GM18951 (cell line): Measurements from ENCODE around the gene SHISA7.

Source experiments
- POLR2A ChIP-seq: IDR thresholded peaks from 4 replicates; pipeline ENCODE4 v1.6.1; 2011; ENCODE audit warnings: mild to moderate bottlenecking; ENCODE audit not compliant: insufficient read length, insufficient read depth; ENCODE audit errors: extremely low read depth
- in situ Hi-C: fragments of 300-500 bp; cut with MboI; formaldehyde crosslinking; loops from one replicate; pipeline ENCODE4 v1.12.0; 2022; ENCODE audit warnings: low sequenced_read_pairs, mixed read lengths, inconsistent platforms; ENCODE audit not compliant: unreplicated experiment

Gene SHISA7

DNA sequence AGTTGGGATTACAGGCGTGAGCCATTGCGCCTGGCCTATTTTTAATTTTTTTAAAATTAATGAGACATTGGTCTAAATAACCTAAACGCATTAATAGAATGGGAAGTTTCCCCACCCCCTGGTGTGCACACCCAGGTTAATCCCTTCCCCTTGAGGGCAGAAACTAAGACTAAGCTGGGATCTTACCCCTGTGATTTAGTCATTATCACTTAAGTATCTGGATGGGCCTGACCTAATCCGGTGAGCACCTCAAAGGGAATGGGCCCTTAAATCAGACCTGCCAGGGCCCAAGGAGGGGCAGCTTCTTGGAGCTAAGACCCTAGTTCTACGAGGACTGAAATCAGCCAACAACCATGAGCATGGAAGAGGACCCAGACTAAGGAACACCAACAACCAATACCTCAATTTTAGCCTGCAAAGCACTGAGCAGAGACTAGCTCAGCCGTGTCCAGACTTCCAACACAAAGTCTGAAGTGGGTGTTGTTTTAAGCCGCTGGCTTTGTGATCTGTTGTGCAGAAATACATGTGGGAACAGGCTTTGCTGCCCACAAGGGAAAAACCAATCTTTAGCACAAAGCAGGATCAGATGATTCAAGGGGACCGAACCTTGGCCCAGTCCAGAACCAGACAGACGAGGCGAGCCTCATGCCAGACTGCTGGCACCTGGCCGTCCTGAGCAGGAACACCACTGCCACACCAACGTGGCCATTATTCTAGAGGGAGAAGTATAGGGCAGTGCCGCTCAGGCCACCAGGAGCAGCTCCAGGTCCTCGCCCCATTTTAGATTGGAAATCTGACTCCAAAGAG lies 42.6 kb downstream of the SHISA7 start:
- in situ Hi-C loops = loop anchor here (25.0 kb wide), 1 partner anchor 513 kb away; no protein-coding TSS in a partner anchor

DNA sequence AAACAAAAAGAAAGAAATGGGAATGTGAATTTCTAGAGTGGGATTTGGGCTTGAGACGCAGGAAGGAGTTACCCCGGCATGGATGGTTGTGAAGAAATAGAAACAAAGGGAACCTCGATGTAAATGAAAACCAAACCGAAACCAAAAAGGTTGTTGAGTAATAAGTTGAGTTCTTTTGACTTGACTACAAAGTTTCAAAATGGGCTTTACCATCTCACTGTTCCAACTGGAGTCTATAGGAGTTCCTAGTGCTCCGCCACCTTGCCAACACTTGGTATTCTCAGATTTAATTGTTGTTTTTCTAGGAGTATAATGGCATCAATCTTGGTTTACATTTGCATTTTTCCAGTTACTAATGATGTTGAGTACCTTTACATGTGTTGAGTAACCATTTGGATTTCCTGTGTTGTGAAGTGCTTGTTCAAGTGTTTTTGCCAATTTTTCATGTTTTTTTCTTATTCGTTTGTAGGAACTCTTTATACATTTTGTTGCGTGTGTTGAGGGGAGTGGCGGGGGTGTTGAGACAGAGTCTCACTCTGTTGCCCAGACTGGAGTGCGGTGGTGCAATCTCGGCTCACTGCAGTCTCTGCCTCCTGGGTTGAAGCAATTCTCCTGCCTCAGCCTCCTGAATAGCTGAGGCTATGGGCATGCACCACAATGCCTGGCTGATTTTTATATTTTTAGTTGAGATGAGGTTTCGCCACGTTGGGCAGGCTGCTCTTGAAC lies 44.7 kb downstream of the SHISA7 start:
- TF ChIP-seq POLR2A = no peak
- in situ Hi-C loops = no loop called here

More for the DNA sequence above, 42.6 kb downstream of the SHISA7 start:
- peak; percentile 4 for TF ChIP-seq POLR2A

DNA sequence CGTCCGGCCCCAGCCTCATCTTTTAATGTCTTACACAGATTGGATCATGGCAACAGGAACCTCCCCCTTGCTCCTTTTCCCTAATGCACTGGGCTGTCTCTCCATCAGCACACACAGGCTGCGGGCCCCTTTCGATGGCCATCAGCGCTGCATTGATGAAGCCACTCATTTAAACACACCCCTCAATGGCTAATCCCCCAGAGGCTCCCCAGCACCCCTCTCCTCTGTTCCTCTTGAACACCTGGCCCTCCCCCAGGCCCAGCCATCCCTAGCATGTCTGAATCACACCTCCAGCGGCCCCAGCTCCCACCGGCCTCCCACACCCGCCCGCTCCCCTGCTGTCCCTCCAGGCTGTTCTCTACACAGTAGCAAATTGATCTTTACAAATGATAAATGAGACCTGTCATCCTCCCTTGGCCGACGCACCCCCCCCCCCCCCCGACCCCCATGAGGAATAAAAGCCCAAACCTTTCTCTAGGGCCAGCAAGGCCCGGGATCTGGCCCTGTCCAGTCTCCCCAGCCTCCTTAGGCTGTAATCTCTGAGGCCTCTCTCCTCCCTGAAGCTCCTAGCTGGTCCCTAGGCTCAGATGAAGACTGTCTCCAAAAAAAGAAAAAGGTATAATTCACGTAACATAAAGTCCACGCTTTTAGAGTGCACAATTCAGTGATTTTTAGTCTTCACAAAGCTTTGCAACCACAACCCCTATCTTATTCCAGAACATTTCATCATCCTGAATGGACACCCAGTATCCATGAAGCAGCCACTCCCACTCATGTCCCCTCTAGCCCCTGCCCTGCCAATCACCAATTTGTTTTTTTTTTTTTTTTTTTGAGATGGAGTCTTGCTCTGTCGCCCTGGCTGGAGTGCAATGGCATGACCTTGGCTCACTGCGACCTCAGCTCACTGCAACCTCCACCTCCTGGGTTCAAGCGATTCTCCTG lies 50.0 kb downstream of the SHISA7 start:
- in situ Hi-C loops = no loop called here
- TF ChIP-seq POLR2A = no peak

DNA sequence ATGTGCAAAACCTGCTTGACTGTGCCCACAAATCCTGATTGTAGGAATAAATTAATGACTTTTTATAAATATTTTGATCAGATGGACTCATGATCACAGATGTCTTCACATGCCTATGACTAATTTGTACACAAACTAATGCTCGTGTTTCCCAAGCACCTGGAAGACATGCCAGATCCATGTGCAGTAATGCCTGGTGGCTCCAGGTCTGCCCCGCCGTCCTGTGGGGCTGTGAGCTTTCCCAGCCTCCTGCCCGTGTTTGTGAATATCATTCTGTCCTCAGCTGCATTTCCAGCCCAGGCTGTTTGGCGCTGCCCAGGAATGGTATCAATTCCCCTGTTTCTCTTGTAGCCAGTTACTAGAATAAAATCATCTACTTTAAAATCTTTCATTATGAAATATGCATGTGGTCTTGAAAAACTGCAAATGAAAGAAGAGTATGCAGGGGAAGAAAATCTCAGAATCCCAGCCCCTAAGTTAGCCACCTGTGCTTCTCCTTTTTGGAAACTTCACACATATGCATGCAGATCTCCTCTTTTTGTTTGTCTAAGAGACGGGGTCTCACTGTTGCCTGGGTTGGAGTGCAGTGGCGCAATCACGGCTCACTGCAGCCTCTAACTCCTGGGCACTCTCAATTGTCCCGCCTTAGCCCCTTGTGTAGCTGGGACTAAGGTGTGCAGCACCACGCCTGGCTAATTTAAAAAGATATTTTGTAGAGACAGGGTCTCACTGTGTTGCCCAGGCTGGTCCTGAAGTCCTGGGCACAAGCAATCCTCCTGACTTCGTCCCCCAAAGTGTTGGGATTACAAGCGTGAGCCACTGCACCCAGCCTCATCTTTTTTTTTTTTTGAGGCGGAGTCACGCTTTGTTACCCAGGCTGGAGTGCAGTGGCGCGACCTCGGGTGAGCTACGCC lies 51.1 kb downstream of the SHISA7 start:
- in situ Hi-C loops = no loop called here
- TF ChIP-seq POLR2A = peak; percentile 3

DNA sequence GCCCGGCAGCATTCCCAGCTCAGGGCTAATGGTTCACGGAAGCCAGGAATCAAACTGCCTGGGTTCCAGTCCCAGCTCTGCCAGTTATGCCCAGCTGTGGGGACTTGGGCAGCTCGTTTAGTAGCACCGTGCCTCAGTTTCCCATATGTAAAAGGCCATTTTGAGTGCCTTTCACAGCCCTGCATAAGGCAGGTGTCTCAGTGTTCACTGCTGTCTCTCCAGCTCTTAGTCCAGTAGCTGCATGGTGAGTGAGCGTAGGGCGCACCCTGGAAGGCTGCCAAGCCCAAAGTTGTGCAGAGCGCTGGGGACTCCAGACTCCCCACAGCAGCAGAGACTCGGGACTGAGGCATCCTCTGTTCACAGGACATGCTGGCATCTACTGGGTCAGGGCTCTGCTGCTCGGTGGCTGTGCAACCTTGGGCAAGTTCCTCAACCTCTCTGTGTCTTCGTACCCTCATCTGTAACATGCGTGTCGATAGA lies 51.9 kb downstream of the SHISA7 start:
- in situ Hi-C loops = no loop called here
- peak; percentile 46 for TF ChIP-seq POLR2A

DNA sequence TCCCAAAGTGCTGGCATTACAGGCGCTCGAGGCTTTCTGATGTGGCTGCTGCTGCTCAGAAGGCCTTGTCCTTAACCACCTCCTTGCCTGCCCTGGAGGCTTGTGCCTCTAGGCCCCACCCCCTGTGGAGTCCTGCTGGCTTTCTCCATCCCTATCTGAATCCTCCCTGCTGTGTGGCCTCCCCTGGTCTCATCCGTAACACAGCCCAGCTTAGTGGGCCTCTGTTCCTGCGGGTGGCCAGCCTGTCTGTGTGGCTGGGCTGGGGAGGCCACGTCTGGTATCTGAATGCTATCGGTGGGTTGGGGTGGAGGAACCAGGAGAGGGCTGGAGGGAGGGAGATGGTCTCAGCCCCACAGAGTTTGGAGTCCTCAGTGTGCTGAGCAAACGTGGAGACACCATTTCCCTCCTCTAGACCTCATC lies 52.6 kb downstream of the SHISA7 start:
- in situ Hi-C loops = no loop called here
- no peak for TF ChIP-seq POLR2A

DNA sequence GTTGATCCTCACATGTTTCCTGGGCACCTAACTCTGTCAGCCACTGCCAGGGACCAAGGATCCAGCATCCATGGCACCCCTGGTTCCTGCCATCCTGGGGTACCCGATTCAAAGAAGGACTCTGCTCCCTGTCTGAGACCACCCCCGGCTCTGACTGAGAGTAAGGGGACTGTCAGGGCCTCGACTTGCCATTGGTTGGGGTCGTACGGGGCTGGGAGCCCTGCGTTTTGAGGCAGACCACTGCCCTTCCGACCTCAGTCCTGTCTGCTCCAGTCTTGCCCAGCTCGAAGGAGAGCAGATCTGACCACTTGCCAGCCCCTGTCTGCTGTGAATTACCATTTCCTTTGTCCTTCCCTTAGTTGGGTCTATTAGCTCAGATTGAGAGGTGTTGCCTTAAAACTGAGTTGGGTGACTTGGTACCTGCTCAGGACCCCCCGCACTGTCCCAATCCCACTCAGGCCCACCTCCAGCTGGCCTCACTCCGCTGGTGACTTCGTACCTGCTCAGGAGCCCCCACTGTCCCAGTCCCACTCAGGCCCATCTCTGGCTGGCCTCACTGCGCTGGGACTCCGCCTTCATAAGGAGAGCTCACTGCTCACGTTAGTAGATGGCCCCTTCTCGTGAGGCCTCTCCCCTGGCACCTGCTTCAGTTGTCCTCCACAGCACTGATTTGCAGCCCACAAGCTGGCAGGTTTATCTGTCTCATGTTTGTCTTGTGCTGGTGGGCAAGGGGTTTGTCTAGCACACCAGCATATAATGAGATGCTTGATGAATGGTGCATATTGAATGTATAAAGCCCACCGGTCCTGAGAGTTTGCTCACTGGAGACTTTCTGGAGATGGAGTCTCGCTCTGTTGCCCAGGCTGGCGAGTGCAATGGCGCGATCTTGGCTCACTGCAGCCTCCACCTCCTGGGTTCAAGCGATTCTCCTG lies 53.4 kb downstream of the SHISA7 start:
- in situ Hi-C loops = no loop called here
- no peak for TF ChIP-seq POLR2A

DNA sequence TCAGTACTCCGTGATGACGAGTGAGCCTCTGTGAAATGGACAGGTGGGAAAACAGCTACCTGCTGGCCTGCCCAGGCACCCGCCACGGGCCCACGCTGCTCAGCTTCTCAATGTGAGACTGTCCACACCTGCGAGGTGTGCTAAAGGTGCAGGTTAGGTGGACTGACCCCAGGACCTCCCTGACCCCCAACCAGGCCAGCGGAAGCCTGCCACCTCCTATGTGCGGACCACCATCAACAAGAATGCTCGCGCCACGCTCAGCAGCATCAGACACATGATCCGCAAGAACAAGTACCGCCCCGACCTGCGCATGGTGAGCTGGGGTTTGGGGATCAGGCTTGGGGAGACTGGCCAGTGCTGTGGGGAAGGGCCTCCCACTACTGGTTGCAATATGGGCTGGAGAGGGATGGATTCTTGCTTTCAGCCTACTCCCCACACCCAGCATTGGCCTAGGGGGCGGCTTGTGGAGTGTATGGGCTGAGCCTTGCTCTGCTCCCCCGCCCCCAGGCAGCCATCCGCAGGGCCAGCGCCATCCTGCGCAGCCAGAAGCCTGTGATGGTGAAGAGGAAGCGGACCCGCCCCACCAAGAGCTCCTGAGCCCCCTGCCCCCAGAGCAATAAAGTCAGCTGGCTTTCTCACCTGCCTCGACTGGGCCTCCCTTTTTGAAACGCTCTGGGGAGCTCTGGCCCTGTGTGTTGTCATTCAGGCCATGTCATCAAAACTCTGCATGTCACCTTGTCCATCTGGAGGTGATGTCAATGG lies 55.2 kb downstream of the SHISA7 start:
- in situ Hi-C loops = no loop called here
- TF ChIP-seq POLR2A = peak; percentile 31

DNA sequence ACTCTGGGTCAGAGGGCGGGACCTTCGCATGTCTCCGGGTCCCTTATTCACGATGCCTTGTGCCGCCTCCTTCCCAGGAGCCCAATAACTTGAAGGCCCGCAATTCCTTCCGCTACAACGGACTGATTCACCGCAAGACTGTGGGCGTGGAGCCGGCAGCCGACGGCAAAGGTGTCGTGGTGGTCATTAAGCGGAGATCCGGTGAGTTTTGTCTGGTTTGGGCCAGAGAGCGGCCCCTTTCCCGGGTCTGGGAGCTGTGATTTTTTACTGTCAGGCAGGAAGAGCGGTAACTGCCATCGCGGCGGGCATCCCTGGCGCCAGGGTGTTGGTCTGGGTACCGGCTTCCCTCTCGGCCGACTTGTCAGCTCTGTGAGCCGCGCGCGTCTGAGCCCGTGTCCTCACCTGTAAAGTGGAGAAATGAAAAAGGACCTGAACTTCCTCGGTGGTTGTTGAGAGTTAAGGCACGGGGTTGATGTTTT lies 56.6 kb downstream of the SHISA7 start:
- no peak for TF ChIP-seq POLR2A
- in situ Hi-C loops = no loop called here

DNA sequence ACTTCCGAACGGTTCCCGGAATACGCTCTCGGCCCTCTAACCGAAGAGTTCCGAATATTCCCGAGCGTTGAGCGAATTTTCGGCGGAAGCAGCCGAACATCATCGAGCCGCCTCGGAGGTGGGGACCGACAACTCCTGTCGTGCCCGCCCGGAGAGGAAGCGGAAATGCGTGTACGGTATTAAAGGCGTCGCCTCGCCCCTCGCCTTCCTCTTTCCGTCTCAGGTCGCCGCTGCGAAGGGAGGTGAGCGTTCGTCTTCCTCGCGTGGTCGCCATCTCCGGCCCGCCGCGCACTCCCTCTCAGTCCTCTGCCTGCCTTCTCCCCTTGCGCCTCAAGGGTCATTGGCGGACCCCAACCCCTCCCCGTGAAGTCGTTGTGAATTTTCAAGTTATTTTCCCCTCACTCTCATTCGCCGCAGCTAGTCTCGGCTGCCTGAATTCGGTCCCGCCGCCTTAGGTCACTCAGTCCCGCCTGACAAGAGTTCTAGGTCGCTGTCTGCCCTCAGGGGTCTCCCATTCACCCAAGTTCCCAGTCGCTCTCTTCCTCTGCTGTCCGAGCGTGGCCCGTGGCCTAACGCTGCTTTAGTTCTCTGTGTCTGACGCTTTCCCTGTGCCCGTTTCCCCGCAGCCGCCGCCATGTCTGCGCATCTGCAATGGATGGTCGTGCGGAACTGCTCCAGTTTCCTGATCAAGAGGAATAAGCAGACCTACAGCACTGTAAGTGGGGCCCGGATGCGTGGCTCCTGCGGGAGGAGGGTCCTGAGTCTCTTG lies 57.2 kb downstream of the SHISA7 start, which contains the start of gene RPL28:
Gene RPL28 (plus strand): TSS at position 209 of the 769 bp plus-strand sequence. CDS start 426 bp downstream, at position 635.
- in situ Hi-C loops = no loop called here
- peak; percentile 100 for TF ChIP-seq POLR2A
